Ishikawa (cell line): ENCODE data around the gene FGD3.

ENCODE experiments used
- CEBPB ChIP-seq: IDR thresholded peaks from 2 replicates; pipeline ENCODE4 v1.6.1; 2012
- CREB1 ChIP-seq: IDR thresholded peaks from 2 replicates; pipeline ENCODE4 v1.6.1; 2012; ENCODE audit warnings: low read depth
- EGR1 ChIP-seq: IDR thresholded peaks from 2 replicates; pipeline ENCODE4 v1.6.1; 2012
- EP300 ChIP-seq: IDR thresholded peaks from 2 replicates; pipeline ENCODE4 v1.6.1; 2012; ENCODE audit warnings: borderline replicate concordance
- FOXM1 ChIP-seq: IDR thresholded peaks from 2 replicates; pipeline ENCODE4 v1.6.1; 2012; ENCODE audit warnings: low read depth, borderline replicate concordance
- MAX ChIP-seq: IDR thresholded peaks from 2 replicates; pipeline ENCODE4 v1.6.1; 2012
- NFIC ChIP-seq: IDR thresholded peaks from 2 replicates; pipeline ENCODE4 v1.6.1; 2012
- RAD21 ChIP-seq: IDR thresholded peaks from 2 replicates; pipeline ENCODE4 v1.6.1; 2012; ENCODE audit warnings: low read depth
- REST ChIP-seq: IDR thresholded peaks from 2 replicates; pipeline ENCODE4 v1.6.1; 2012; ENCODE audit warnings: low read depth, mild to moderate bottlenecking
- TAF1 ChIP-seq: IDR thresholded peaks from 2 replicates; pipeline ENCODE4 v1.6.1; 2012; ENCODE audit warnings: low read depth, mild to moderate bottlenecking
- TCF12 ChIP-seq: IDR thresholded peaks from 2 replicates; pipeline ENCODE4 v1.6.1; 2012; ENCODE audit warnings: low read depth
- TEAD4 ChIP-seq: IDR thresholded peaks from 2 replicates; pipeline ENCODE4 v1.6.1; 2012
- USF1 ChIP-seq: IDR thresholded peaks from 2 replicates; pipeline ENCODE4 v1.6.1; 2012
- YY1 ChIP-seq: IDR thresholded peaks from 2 replicates; pipeline ENCODE4 v1.6.1; 2012; ENCODE audit warnings: low read depth
- ZBTB7A ChIP-seq: IDR thresholded peaks from 2 replicates; pipeline ENCODE4 v1.6.1; 2012; ENCODE audit warnings: low read depth

The FGD3 gene

GRCh38 chr9:93030642-93031628, 83.6 kb downstream of the FGD3 start:
- no peak for TF ChIP-seq REST
- TF ChIP-seq USF1, result no peak
- TF ChIP-seq MAX, result no peak

- TF ChIP-seq TEAD4, result peak; percentile 46; the same call in 1 of the 2 replicates
- no peak for TF ChIP-seq EP300
These were observed 84.5 kb downstream of the FGD3 start for GRCh38 chr9:93031629-93032430.

- TF ChIP-seq TAF1 (no peak), ZBTB7A (no peak), CEBPB (no peak), USF1 (no peak), TEAD4 (no peak), REST (no peak), FOXM1 (no peak), EGR1 (no peak), YY1 (no peak), TCF12 (no peak), NFIC (no peak), EP300 (no peak), CREB1 (no peak), MAX (no peak), RAD21 (no peak)
These were observed 85.2 kb downstream of the FGD3 start for GRCh38 chr9:93032545-93032944.

GRCh38 chr9:93033531-93033930, 86.2 kb downstream of the FGD3 start:
- no peak for TF ChIP-seq RAD21
- TF ChIP-seq TAF1, result no peak
- no peak for TF ChIP-seq FOXM1
- TF ChIP-seq MAX, result no peak
- no peak for TF ChIP-seq EGR1
- no peak for TF ChIP-seq YY1
- no peak for TF ChIP-seq CREB1
- TF ChIP-seq EP300, result no peak
- no peak for TF ChIP-seq TCF12

- no peak for TF ChIP-seq CREB1
- no peak for TF ChIP-seq REST
- TF ChIP-seq EP300, result no peak
- TF ChIP-seq EGR1, result no peak
These were observed 87.9 kb downstream of the FGD3 start for GRCh38 chr9:93035106-93035660.
